Stimulated activated naive B cell treated with anti-CD40 and anti-IgM and Interleukin-4, amounts not matched to agents 10 μg/mL and 1 μg/mL and 100 μg/mL, for 72 hours (primary cell): ENCODE measurements around the gene STX12.
"Not testable (repeated sequence)": the region's sequence is repeated elsewhere in the genome, so short reads cannot be mapped to it uniquely, and the experiment has no call there.

Experiments
- ATAC-seq, 2 donors: fragments of 150-1000 bp; cut with Tn5 transposase; replicated peaks; 2 replicates each; pipeline ENCODE4 v1.10.0; 2021; ENCODE audit warnings: moderate library complexity in 1 of 2
- DNase-seq: peaks from one replicate; pipeline ENCODE4 v3.0.0; 2021
- H3K27ac Mint-ChIP-seq: one replicate; pipeline ENCODE4 v1.8.0; 2022; ENCODE audit warnings: mild to moderate bottlenecking, mixed read lengths
- H3K27me3 Mint-ChIP-seq, 2 donors: one replicate each; pipeline ENCODE4 v1.8.0; 2022; ENCODE audit warnings: mixed read lengths in 2 of 2
- H3K36me3 Mint-ChIP-seq, 2 donors: one replicate each; pipeline ENCODE4 v1.8.0; 2022; ENCODE audit warnings: mixed read lengths in 2 of 2, mild to moderate bottlenecking in 1 of 2
- H3K4me1 Mint-ChIP-seq, 2 donors: one replicate each; pipeline ENCODE4 v1.8.0; 2022; ENCODE audit warnings: mixed read lengths in 2 of 2, mild to moderate bottlenecking in 1 of 2
- H3K4me3 Mint-ChIP-seq, 2 donors: one replicate each; pipeline ENCODE4 v1.8.0; 2022; ENCODE audit warnings: mild to moderate bottlenecking in 2 of 2, mixed read lengths in 2 of 2, moderate library complexity in 1 of 2
- H3K9me3 Mint-ChIP-seq, 2 donors: one replicate each; pipeline ENCODE4 v1.8.0; 2022; ENCODE audit warnings: mixed read lengths in 2 of 2, mild to moderate bottlenecking in 1 of 2

Gene STX12

GRCh38 chr1:27760426-27760825, 12.6 kb upstream of the STX12 start:
- peaks cover 22 to 24% of the 10 kb centered on the region in 2 donors for H3K36me3 Mint-ChIP-seq
- ATAC-seq (no peak), DNase-seq (no peak)
- H3K27me3 Mint-ChIP-seq = no peaks in the 10 kb centered on the region
- no peak overlapping the region for H3K27ac Mint-ChIP-seq
- H3K4me3 Mint-ChIP-seq = no peak overlapping the region
- no peaks in the 10 kb centered on the region for H3K9me3 Mint-ChIP-seq
- H3K4me1 Mint-ChIP-seq = no peaks in the 10 kb centered on the region

GRCh38 chr1:27762033-27762432, 11.0 kb upstream of the STX12 start:
- no peaks in the 10 kb centered on the region for H3K27me3 Mint-ChIP-seq
- ATAC-seq (no peak), DNase-seq (no peak)
- H3K27ac Mint-ChIP-seq = no peak overlapping the region
- H3K9me3 Mint-ChIP-seq = no peaks in the 10 kb centered on the region
- no peaks in the 10 kb centered on the region for H3K4me1 Mint-ChIP-seq
- H3K36me3 Mint-ChIP-seq = peaks cover 10 to 15% of the 10 kb centered on the region in 2 donors
- H3K4me3 Mint-ChIP-seq = no peak overlapping the region

GRCh38 chr1:27763358-27763757, 9.7 kb upstream of the STX12 start:
- ATAC-seq = no peak
- H3K4me3 Mint-ChIP-seq = no peak overlapping the region
- H3K36me3 Mint-ChIP-seq = peaks cover 6 to 11% of the 10 kb centered on the region in 2 donors
- no peak for DNase-seq
- no peaks in the 10 kb centered on the region for H3K27me3 Mint-ChIP-seq
- no peaks in the 10 kb centered on the region for H3K4me1 Mint-ChIP-seq
- no peaks in the 10 kb centered on the region for H3K9me3 Mint-ChIP-seq
- no peak overlapping the region for H3K27ac Mint-ChIP-seq

- DNase-seq (no peak), ATAC-seq (no peak)
- Mint-ChIP-seq H3K9me3 (no peaks in the 10 kb centered on the region), H3K27ac (no peak overlapping the region), H3K4me1 (peaks cover 3 to 6% of the 10 kb centered on the region in 2 donors), H3K4me3 (no peak overlapping the region), H3K27me3 (no peaks in the 10 kb centered on the region), H3K36me3 (peaks cover under 1 to 1% of the 10 kb centered on the region in 2 donors)
These were observed 2.7 kb upstream of the STX12 start for GRCh38 chr1:27770293-27770830.

- no peaks in the 10 kb centered on the region for H3K9me3 Mint-ChIP-seq
- H3K4me3 Mint-ChIP-seq = peak overlapping the region; percentile 92 to 93
- peaks cover 7 to 13% of the 10 kb centered on the region in 2 donors for H3K36me3 Mint-ChIP-seq
- DNase-seq = no peak
- ATAC-seq = no peak
- H3K27ac Mint-ChIP-seq = peak overlapping the region; percentile 97
- no peaks in the 10 kb centered on the region for H3K27me3 Mint-ChIP-seq
- peaks cover 12 to 21% of the 10 kb centered on the region in 2 donors for H3K4me1 Mint-ChIP-seq
These were observed 735 bp upstream of the STX12 start for GRCh38 chr1:27772036-27772931.

- Mint-ChIP-seq H3K36me3 (peaks cover 7 to 13% of the 10 kb centered on the region in 2 donors), H3K4me3 (peak overlapping the region; percentile 92 to 93), H3K27me3 (no peaks in the 10 kb centered on the region), H3K4me1 (peaks cover 13 to 26% of the 10 kb centered on the region in 2 donors), H3K9me3 (no peaks in the 10 kb centered on the region), H3K27ac (peak overlapping the region; percentile 97)
- DNase-seq = no peak
- peak; percentile 23 to 34 for ATAC-seq
These were observed 917 bp downstream of the STX12 start for GRCh38 chr1:27773826-27774445.

GRCh38 chr1:27774654-27775053, 1.6 kb downstream of the STX12 start:
- no peak overlapping the region for H3K27ac Mint-ChIP-seq

GRCh38 chr1:27775336-27775735, 2.3 kb downstream of the STX12 start:
- not testable (repeated sequence) for H3K9me3 Mint-ChIP-seq
- H3K36me3 Mint-ChIP-seq = peaks cover 14 to 21% of the 10 kb centered on the region in 2 donors

More at GRCh38 chr1:27774654-27775053, 1.6 kb downstream of the STX12 start:
- ATAC-seq = no peak
- Mint-ChIP-seq H3K36me3 (peaks cover 9 to 15% of the 10 kb centered on the region in 2 donors), H3K4me3 (no peak overlapping the region), H3K9me3 (no peaks in the 10 kb centered on the region), H3K4me1 (peaks cover 14 to 33% of the 10 kb centered on the region in 2 donors), H3K27me3 (no peaks in the 10 kb centered on the region)
- DNase-seq = no peak

GRCh38 chr1:27776276-27776675, 3.3 kb downstream of the STX12 start:
- not testable (repeated sequence) for DNase-seq, H3K27ac Mint-ChIP-seq

More at GRCh38 chr1:27775336-27775735, 2.3 kb downstream of the STX12 start:
- DNase-seq, H3K27me3 Mint-ChIP-seq, H3K4me3 Mint-ChIP-seq, H3K27ac Mint-ChIP-seq, ATAC-seq: not testable (repeated sequence)
- H3K4me1 Mint-ChIP-seq = peaks cover 16 to 38% of the 10 kb centered on the region in 2 donors

GRCh38 chr1:27778056-27778455, 5.0 kb downstream of the STX12 start:
- ATAC-seq (no peak), DNase-seq (no peak)
- Mint-ChIP-seq H3K27me3 (no peaks in the 10 kb centered on the region), H3K9me3 (no peaks in the 10 kb centered on the region), H3K4me1 (peaks cover 16 to 43% of the 10 kb centered on the region in 2 donors), H3K4me3 (no peak overlapping the region), H3K27ac (no peak overlapping the region), H3K36me3 (peaks cover 20 to 21% of the 10 kb centered on the region in 2 donors)

More at GRCh38 chr1:27776276-27776675, 3.3 kb downstream of the STX12 start:
- H3K4me3 Mint-ChIP-seq, H3K27me3 Mint-ChIP-seq, H3K9me3 Mint-ChIP-seq, ATAC-seq: not testable (repeated sequence)
- peaks cover 14 to 21% of the 10 kb centered on the region in 2 donors for H3K36me3 Mint-ChIP-seq
- H3K4me1 Mint-ChIP-seq = peaks cover 16 to 38% of the 10 kb centered on the region in 2 donors

GRCh38 chr1:27779122-27779521, 6.1 kb downstream of the STX12 start:
- H3K9me3 Mint-ChIP-seq = no peaks in the 10 kb centered on the region
- no peak overlapping the region for H3K4me3 Mint-ChIP-seq
- ATAC-seq (no peak), DNase-seq (no peak)
- no peaks in the 10 kb centered on the region for H3K27me3 Mint-ChIP-seq
- H3K4me1 Mint-ChIP-seq = peaks cover 14 to 40% of the 10 kb centered on the region in 2 donors
- peak overlapping the region; percentile 20 for H3K27ac Mint-ChIP-seq
- H3K36me3 Mint-ChIP-seq = peaks cover 20 to 21% of the 10 kb centered on the region in 2 donors

GRCh38 chr1:27782950-27783349, 9.9 kb downstream of the STX12 start:
- no peak for ATAC-seq
- H3K9me3 Mint-ChIP-seq = no peaks in the 10 kb centered on the region
- peaks cover 9 to 22% of the 10 kb centered on the region in 2 donors for H3K4me1 Mint-ChIP-seq
- no peak overlapping the region for H3K4me3 Mint-ChIP-seq
- H3K36me3 Mint-ChIP-seq = peaks cover 13% of the 10 kb centered on the region in 2 donors
- no peaks in the 10 kb centered on the region for H3K27me3 Mint-ChIP-seq
- peak overlapping the region; percentile 14 for H3K27ac Mint-ChIP-seq
- no peak for DNase-seq

- no peaks in the 10 kb centered on the region for H3K27me3 Mint-ChIP-seq
- DNase-seq (no peak), ATAC-seq (no peak)
- peaks cover 9 to 15% of the 10 kb centered on the region in 2 donors for H3K4me1 Mint-ChIP-seq
- no peak overlapping the region for H3K27ac Mint-ChIP-seq
- H3K4me3 Mint-ChIP-seq = no peak overlapping the region
- H3K36me3 Mint-ChIP-seq = peaks cover 14 to 19% of the 10 kb centered on the region in 2 donors
- no peaks in the 10 kb centered on the region for H3K9me3 Mint-ChIP-seq
These were observed 11.7 kb downstream of the STX12 start for GRCh38 chr1:27784700-27785099.

- DNase-seq (no peak), ATAC-seq (no peak)
- H3K9me3 Mint-ChIP-seq = no peaks in the 10 kb centered on the region
- peaks cover 19 to 23% of the 10 kb centered on the region in 2 donors for H3K36me3 Mint-ChIP-seq
- H3K4me3 Mint-ChIP-seq = no peak overlapping the region
- H3K27me3 Mint-ChIP-seq = no peaks in the 10 kb centered on the region
- peaks cover 8 to 11% of the 10 kb centered on the region in 2 donors for H3K4me1 Mint-ChIP-seq
- no peak overlapping the region for H3K27ac Mint-ChIP-seq
These were observed 12.9 kb downstream of the STX12 start for GRCh38 chr1:27785781-27786455.
